Inflammatory macrophage treated with lipopolysaccharide for 1 hour (primary cell): ENCODE measurements around the gene RRAD.
A peak's percentile ranks its signal among the peaks of the same experiment; 100 is the strongest.

Source experiments
- DNase-seq, 2 donors: peaks; one replicate each; pipeline ENCODE4 v3.0.0-alpha.2; 2020 to 2022

Gene RRAD

GRCh38 chr16:66931665-66932064 is 6.3 kb upstream of the RRAD start:
- no peak for DNase-seq

- peak; percentile 11 to 25 for DNase-seq
Observed at GRCh38 chr16:66930189-66930588, 4.9 kb upstream of the RRAD start.

- DNase-seq = peak in 1 of 2 donors; percentile 16
Observed at GRCh38 chr16:66928702-66929388, 3.5 kb upstream of the RRAD start.

- no peak for DNase-seq
Observed at GRCh38 chr16:66927918-66928649, 2.7 kb upstream of the RRAD start.

GRCh38 chr16:66926961-66927436 is 1.7 kb upstream of the RRAD start:
- DNase-seq = peak; percentile 59 to 74

- no peak for DNase-seq
Observed at GRCh38 chr16:66926171-66926947, 1.0 kb upstream of the RRAD start.

GRCh38 chr16:66924527-66925321 is 611 bp downstream of the RRAD start:
- peak in 1 of 2 donors; percentile 21 for DNase-seq

- no peak for DNase-seq
Observed at GRCh38 chr16:66923866-66924265, 1.5 kb downstream of the RRAD start.

GRCh38 chr16:66923247-66923731 is 2.0 kb downstream of the RRAD start:
- no peak for DNase-seq

- no peak for DNase-seq
Observed at GRCh38 chr16:66921729-66922450, 3.4 kb downstream of the RRAD start.

GRCh38 chr16:66920924-66921680 is 4.2 kb downstream of the RRAD start:
- DNase-seq = no peak

- no peak for DNase-seq
Observed at GRCh38 chr16:66920299-66920590, 5.1 kb downstream of the RRAD start.

GRCh38 chr16:66919569-66920298 is 5.6 kb downstream of the RRAD start:
- no peak for DNase-seq

GRCh38 chr16:66918803-66919568 is 6.3 kb downstream of the RRAD start, which contains the start of gene CDH16:
Gene CDH16 (minus strand): TSS chr16:66918885. CDS start chr16:66918065, 820 bp downstream.
- no peak for DNase-seq

GRCh38 chr16:66918355-66918754 is 7.0 kb downstream of the RRAD start:
- DNase-seq = no peak

GRCh38 chr16:66917741-66918140 is 7.6 kb downstream of the RRAD start:
- no peak for DNase-seq

GRCh38 chr16:66916518-66916917 is 8.8 kb downstream of the RRAD start:
- DNase-seq = no peak

- DNase-seq = no peak
Observed at GRCh38 chr16:66915041-66915440, 10.3 kb downstream of the RRAD start.

GRCh38 chr16:66914541-66914940 is 10.8 kb downstream of the RRAD start:
- no peak for DNase-seq

GRCh38 chr16:66913711-66914110 is 11.6 kb downstream of the RRAD start:
- DNase-seq = no peak
